Measurements from ENCODE around the gene GTF2H3. TPM values are rescaled to one million over a fixed set of nuclear protein-coding genes. Genes with fewer than 3 reads are reported as not detected.

GTF2H3 gene
- total and polyA plus RNA-seq, 9 of the 15 experiments (the other 6 are each of a cell fraction or from before 2014, with no cell fraction given), result 22.7 to 99.7 (median 49.6) TPM

- TF ChIP-seq ZBTB5 (IDR thresholded peaks at IDR 0.05), result no peak
- no peak for TF ChIP-seq RBBP5 (IDR thresholded peaks at IDR 0.05; ENCODE audit: borderline replicate concordance, insufficient read depth, low read length, poor library complexity, severe bottlenecking)
These were observed 25.4 kb upstream of the GTF2H3 start (continued) for GRCh38 chr12:123608182-123608581.

GRCh38 chr12:123614110-123614509, 19.5 kb upstream of the GTF2H3 start:
- ATAC-seq (no peak), DNase-seq (ENCODE audit: extremely low read depth in 1 of 4, low spot score in 3 of 4) (no peak), FAIRE-seq (no peak)
- no TSS peak for BruUV-seq (replicated peaks)
- no peaks in the 10 kb centered on the region for H3K9me1 ChIP-seq (ENCODE audit: control insufficient read depth, insufficient read depth, low read length)
- ChIA-PET POLR2A (interaction anchor here (1.4 to 1.6 kb wide), 3 partner anchors 8 to 13 kb away, joined by 4 to 8 read pairs (median 5); partner anchors contain the start of gene DDX55), CTCF (ENCODE audit: low intra/inter-chr PET ratio) (no interaction called here)
- H3K36me3 ChIP-seq (ENCODE audit: control insufficient read depth, insufficient read depth, low read length), result peaks cover 89% of the 10 kb centered on the region
- intact Hi-C loops (cut with micrococcal nuclease) (no loop called here), in situ Hi-C loops (cut with MboI) (no loop called here)
- no peaks in the 10 kb centered on the region for H3K9me3 ChIP-seq (replicated peaks; ENCODE audit: control insufficient read depth, insufficient read depth, low read depth, low read length)
- 0 out of 5 replicates have a peak, but pooled peaks cover 0 to 2% of the 10 kb centered on the region in 2 experiments for H3K4me1 ChIP-seq (replicated peaks in 1 of 2; ENCODE audit: control insufficient read depth in 2 of 2, insufficient read depth in 2 of 2, low read length in 2 of 2)
- 0 out of 2 replicates have a peak, but pooled peaks cover 2% of the 10 kb centered on the region for H4K20me1 ChIP-seq (replicated peaks; ENCODE audit: control insufficient read depth, insufficient read depth, low read length)
- no peak overlapping the region for H3K4me2 ChIP-seq (ENCODE audit: insufficient read depth, low read length)
- no peak overlapping the region for H3K9ac ChIP-seq (ENCODE audit: insufficient read depth in 1 of 2, low read depth in 2 of 2, low read length in 2 of 2)
- H2AFZ ChIP-seq (ENCODE audit: low read depth, low read length), result no peak overlapping the region
- H3K79me2 ChIP-seq (ENCODE audit: control insufficient read depth, insufficient read depth, low read length), result no peaks in the 10 kb centered on the region; the same call in 2 of the 3 replicates
- no peak for TF ChIP-seq POLR2H (tag; IDR thresholded peaks at IDR 0.05; ENCODE audit: low read depth)
- no peak for TF ChIP-seq PTBP1 (IDR thresholded peaks at IDR 0.05; ENCODE audit: low read depth, low read length)
- H3K27ac ChIP-seq (ENCODE audit: extremely low read depth, low read depth, low read length), result no peak overlapping the region
- 97% methylated on average over 2 of the region's 2 CpGs for WGBS (ENCODE audit: insufficient coverage, low coverage, missing lambda C conversion rate)
- H3K27me3 ChIP-seq (ENCODE audit: control insufficient read depth in 2 of 2, insufficient read depth in 2 of 2, low read length in 2 of 2), result no peaks in the 10 kb centered on the region
- no peak overlapping the region for H3K4me3 ChIP-seq

Measured in K562 (cell line).